ENCODE measurements around the gene CEMIP.

DNA sequence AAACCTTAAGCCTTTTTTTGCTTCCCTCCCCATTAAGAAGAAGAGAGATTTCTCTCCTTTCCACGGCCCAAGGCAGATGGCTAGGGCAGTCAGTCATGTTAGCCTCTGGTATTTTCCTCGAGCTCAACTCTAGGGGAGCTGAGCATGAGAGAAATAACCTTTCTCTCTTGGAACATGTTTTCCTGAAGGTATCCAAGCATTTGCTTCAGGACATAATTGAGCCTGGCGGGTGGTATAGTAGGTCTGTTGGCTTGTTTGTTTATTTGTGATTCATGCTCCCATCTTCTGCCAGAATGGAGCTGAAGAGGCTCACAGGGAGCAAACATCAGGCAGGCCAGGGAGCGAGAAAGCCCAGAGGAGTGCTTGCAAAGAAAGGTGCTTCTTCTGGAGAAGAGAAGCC is 108.0 kb downstream of the CEMIP start:
- no peak for TF ChIP-seq REST (IDR thresholded peaks at IDR 0.05; ENCODE audit: unreplicated experiment)
- TF ChIP-seq, protein P1, sequence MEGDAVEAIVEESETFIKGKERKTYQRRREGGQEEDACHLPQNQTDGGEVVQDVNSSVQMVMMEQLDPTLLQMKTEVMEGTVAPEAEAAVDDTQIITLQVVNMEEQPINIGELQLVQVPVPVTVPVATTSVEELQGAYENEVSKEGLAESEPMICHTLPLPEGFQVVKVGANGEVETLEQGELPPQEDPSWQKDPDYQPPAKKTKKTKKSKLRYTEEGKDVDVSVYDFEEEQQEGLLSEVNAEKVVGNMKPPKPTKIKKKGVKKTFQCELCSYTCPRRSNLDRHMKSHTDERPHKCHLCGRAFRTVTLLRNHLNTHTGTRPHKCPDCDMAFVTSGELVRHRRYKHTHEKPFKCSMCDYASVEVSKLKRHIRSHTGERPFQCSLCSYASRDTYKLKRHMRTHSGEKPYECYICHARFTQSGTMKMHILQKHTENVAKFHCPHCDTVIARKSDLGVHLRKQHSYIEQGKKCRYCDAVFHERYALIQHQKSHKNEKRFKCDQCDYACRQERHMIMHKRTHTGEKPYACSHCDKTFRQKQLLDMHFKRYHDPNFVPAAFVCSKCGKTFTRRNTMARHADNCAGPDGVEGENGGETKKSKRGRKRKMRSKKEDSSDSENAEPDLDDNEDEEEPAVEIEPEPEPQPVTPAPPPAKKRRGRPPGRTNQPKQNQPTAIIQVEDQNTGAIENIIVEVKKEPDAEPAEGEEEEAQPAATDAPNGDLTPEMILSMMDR (conservative IDR thresholded peaks at IDR 0.05; ENCODE audit: low read depth in 2 of 2) = no peak
- TF ChIP-seq EZH2phosphoT487 (IDR thresholded peaks at IDR 0.05; ENCODE audit: unreplicated experiment) = no peak
- TF ChIP-seq JUNB (IDR thresholded peaks at IDR 0.05; ENCODE audit: unreplicated experiment) = no peak
- TF ChIP-seq, protein P2, sequence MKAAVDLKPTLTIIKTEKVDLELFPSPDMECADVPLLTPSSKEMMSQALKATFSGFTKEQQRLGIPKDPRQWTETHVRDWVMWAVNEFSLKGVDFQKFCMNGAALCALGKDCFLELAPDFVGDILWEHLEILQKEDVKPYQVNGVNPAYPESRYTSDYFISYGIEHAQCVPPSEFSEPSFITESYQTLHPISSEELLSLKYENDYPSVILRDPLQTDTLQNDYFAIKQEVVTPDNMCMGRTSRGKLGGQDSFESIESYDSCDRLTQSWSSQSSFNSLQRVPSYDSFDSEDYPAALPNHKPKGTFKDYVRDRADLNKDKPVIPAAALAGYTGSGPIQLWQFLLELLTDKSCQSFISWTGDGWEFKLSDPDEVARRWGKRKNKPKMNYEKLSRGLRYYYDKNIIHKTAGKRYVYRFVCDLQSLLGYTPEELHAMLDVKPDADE (IDR thresholded peaks at IDR 0.05) = no peak
- TF ChIP-seq CREB1 (CRISPR knock-in tag; IDR thresholded peaks at IDR 0.05; ENCODE audit: low read depth) = no peak
- TF ChIP-seq POLR2AphosphoS5 (IDR thresholded peaks at IDR 0.05; ENCODE audit: low read depth) = no peak
- no peak for TF ChIP-seq EZH2 (IDR thresholded peaks at IDR 0.05; ENCODE audit: low read depth, unreplicated experiment)
- no peak for TF ChIP-seq ZNF462 (CRISPR knock-in tag; IDR thresholded peaks at IDR 0.05)
